ENCODE results near the gene TTC8. TPM values are rescaled to one million over a fixed set of nuclear protein-coding genes. Genes with fewer than 3 reads are reported as not detected.
A peak's percentile ranks its signal among the peaks of the same experiment; 100 is the strongest.

The TTC8 gene
- total RNA-seq, 5 donors from 2014 or later (not counting 1 experiment from before 2014, with no cell fraction given) = 0.75 to 2.7 (median 2.1) TPM

DNA sequence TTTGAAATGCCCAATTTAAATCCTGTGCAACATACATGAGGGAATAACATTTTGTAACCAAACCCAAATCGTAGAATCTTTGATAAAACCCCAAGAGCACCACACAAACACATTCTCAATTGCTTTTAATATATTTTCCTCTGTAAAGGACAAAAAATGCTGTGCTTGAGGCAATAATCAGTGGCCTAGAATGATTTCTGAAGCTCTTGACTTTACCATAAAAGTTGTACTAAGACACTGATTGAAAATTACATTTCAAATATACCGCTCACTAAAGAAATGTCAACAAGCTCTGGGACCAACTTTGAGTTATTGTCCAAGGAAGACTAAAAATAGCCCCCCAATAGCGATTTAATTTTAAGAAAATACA lies 33.2 kb upstream of the TTC8 start:
- Mint-ChIP-seq H3K9me3 (no peaks in the 10 kb centered on the region), H3K27ac (no peak overlapping the region), H3K4me3 (peak overlapping the region; percentile 81 to 89 (median 87)), H3K27me3 (peaks cover 0 to 5% of the 10 kb centered on the region in 2 donors), H3K4me1 (peaks cover 22 to 29% (median 24%) of the 10 kb centered on the region in 3 donors), H3K36me3 (no peaks in the 10 kb centered on the region)
- WGBS (ENCODE audit: insufficient coverage) = no CpG with 5 or more reads among the region's 3 CpGs
- H3K36me3 ChIP-seq (ENCODE audit: control insufficient read depth in 2 of 2, extremely low read depth in 1 of 2, insufficient read depth in 1 of 2, low read length in 1 of 2) = no peaks in the 10 kb centered on the region
- POLR2A ChIA-PET = no interaction called here
- CTCF ChIA-PET = interaction anchor here in 1 of 2 donors (1.3 kb wide), 1 partner anchor 33 kb away, joined by 4 read pairs; the partner anchor contains the start of gene TTC8
- no peak for ATAC-seq (replicated peaks in 1 of 4)
- no peaks in the 10 kb centered on the region for H3K9me3 ChIP-seq
- no peak overlapping the region for H3K4me3 ChIP-seq (ENCODE audit: control insufficient read depth in 1 of 2, extremely low read depth in 1 of 2, low read length in 1 of 2)
- no peak overlapping the region for H3K27ac ChIP-seq (ENCODE audit: low read length)
- DNase-seq = no peak
- H3K4me1 ChIP-seq (ENCODE audit: control insufficient read depth in 1 of 2, extremely low read depth in 1 of 2, insufficient read depth in 2 of 2, low read length in 2 of 2) = peaks cover 0 to 14% of the 10 kb centered on the region in 2 experiments
- H3K27me3 ChIP-seq (replicated peaks in 1 of 2; ENCODE audit: control insufficient read depth in 2 of 2, extremely low read depth in 1 of 2, insufficient read depth in 2 of 2, low read length in 1 of 2) = peaks cover 4 to 10% of the 10 kb centered on the region in 2 experiments

DNA sequence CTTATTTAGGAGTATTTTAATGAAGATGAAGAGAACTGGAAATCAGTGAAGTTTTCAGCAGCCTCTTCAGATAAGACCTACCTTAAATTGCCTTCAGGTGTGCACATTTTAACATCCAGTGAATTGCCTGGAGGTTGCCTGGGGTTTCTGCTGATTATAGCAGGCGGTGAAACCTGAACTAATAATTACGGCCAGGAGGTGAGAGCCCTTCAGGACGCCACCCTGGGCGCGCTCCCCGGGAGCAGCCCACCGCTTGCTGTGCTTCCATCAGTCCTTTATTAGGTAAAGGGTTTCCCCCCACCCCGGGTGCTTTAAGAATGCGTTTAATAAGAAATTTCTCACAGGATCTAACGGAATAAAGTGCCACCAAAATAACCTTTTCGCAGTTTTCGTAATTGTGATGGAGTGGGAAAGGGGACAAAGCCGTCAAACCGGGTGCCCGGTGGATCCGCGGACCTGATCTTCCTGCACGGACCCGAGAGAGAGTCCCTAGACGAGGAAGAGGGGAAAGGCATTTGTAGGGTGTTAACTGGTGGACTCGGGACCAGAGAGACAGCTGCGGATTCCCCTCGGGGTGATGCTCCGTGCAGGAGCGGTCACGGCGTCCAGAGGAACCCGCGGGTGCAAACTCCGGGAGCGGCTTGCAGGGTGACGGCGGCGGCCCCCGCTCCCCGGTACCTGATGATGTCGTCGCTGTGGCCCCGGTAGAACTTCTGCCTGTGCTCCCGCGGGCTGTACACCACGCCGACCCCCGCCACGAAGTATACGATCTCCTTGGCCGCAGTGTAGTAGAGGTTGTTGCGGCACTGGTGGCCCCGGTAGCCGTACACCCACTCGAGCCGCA lies 32.6 kb upstream of the TTC8 start:
- DNase-seq = peak in 10 of 35 experiments; percentile 1 to 19 (median 3)
- WGBS (ENCODE audit: insufficient coverage) = 3% methylated on average over 46 of the region's 52 CpGs

DNA sequence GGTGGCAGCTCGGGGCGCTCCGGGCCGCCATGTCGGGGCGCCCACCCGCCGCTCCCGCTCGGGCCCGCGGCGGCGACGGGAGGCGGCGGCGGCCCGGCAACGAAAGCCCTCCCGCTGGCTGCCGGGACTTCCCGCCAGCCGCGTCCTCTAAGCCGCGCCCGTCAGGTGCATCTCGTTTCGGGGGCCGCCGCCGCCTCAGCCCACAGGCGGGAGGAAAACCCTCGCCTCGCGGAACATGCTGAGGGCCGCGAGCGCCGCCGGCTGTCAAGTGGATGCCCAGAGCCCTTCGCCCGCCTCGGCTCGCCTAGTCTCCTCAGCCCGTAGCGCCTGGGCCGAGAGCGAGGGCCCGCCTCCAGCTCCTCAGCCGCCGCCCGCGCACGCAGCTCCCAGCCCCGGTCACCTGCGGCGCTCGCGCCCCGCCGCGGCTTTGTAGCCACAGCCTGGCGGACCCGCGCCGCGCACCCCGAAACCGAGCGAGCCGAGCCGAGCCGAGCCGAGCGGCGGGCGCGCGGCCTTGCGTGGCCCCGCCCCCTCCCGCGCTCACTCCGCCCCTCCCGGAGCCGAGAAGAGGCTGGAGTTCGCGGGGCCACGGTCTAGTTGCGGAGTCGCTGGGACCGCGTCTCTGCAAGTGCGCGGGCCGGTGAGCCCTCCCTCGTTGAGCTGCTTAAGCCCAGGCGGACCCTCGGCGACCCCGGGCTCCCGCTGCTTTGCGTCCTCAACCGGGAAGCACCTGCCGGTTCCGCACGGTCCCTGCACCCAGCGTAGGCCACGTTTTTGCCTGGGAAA lies 31.8 kb upstream of the TTC8 start, which contains the start of gene EML5:
Gene EML5, minus strand, starts transcription at position 481 of the 786 bp plus-strand sequence. Its CDS starts 450 bp downstream, at position 31.
- Histone ChIP-seq H3K27ac (ENCODE audit: low read length) (peak within 1 kb of the TSS; percentile 50), H3K9me3 (no peaks in the 10 kb centered on the region), H3K4me1 (ENCODE audit: control insufficient read depth in 1 of 2, extremely low read depth in 1 of 2, insufficient read depth in 2 of 2, low read length in 2 of 2) (peaks cover 0 to 14% of the 10 kb centered on the region in 2 experiments), H3K27me3 (replicated peaks in 1 of 2; ENCODE audit: control insufficient read depth in 2 of 2, extremely low read depth in 1 of 2, insufficient read depth in 2 of 2, low read length in 1 of 2) (peaks cover 7 to 10% of the 10 kb centered on the region in 2 experiments), H3K4me3 (ENCODE audit: control insufficient read depth in 1 of 2, extremely low read depth in 1 of 2, low read length in 1 of 2) (peak within 1 kb of the TSS; percentile 75 to 85), H3K36me3 (ENCODE audit: control insufficient read depth in 2 of 2, extremely low read depth in 1 of 2, insufficient read depth in 1 of 2, low read length in 1 of 2) (no peaks in the 10 kb centered on the region)
- POLR2A ChIA-PET = no interaction called here
- peak; percentile 62 to 91 (median 76) for DNase-seq
- peak; percentile 84 to 91 (median 84) for ATAC-seq (replicated peaks in 1 of 4)
- Mint-ChIP-seq H3K4me3 (peak within 1 kb of the TSS; percentile 81 to 89 (median 87)), H3K27ac (peak within 1 kb of the TSS; percentile 36 to 76), H3K9me3 (no peaks in the 10 kb centered on the region), H3K27me3 (peaks cover 0 to 3% of the 10 kb centered on the region in 2 donors), H3K4me1 (peaks cover 22 to 29% (median 24%) of the 10 kb centered on the region in 3 donors), H3K36me3 (no peaks in the 10 kb centered on the region)
- WGBS (ENCODE audit: insufficient coverage) = under 1% methylated on average over 111 of the region's 111 CpGs
- CTCF ChIA-PET = interaction anchor here (0.6 to 1.1 kb wide), 3 partner anchors 31 to 59 kb away, joined by 3 to 7 read pairs (median 4); partner anchors contain the start of gene TTC8 (in 2 of the 2)

More for the DNA sequence above, 32.6 kb upstream of the TTC8 start:
- ATAC-seq (replicated peaks in 1 of 4) = no peak
- H3K9me3 ChIP-seq = no peaks in the 10 kb centered on the region
- H3K27me3 ChIP-seq (replicated peaks in 1 of 2; ENCODE audit: control insufficient read depth in 2 of 2, extremely low read depth in 1 of 2, insufficient read depth in 2 of 2, low read length in 1 of 2) = peaks cover 4 to 10% of the 10 kb centered on the region in 2 experiments
- peaks cover 0 to 14% of the 10 kb centered on the region in 2 experiments for H3K4me1 ChIP-seq (ENCODE audit: control insufficient read depth in 1 of 2, extremely low read depth in 1 of 2, insufficient read depth in 2 of 2, low read length in 2 of 2)
- Mint-ChIP-seq H3K27ac (peak overlapping the region; percentile 36 to 72), H3K9me3 (no peaks in the 10 kb centered on the region), H3K4me3 (peak overlapping the region; percentile 81 to 89 (median 87)), H3K36me3 (no peaks in the 10 kb centered on the region), H3K27me3 (peaks cover 0 to 5% of the 10 kb centered on the region in 2 donors), H3K4me1 (peaks cover 22 to 29% (median 24%) of the 10 kb centered on the region in 3 donors)
- CTCF ChIA-PET = interaction anchor here (0.6 to 1.3 kb wide), 4 partner anchors 32 to 60 kb away, joined by 3 to 7 read pairs (median 4); partner anchors contain the start of gene TTC8 (in 2 of the 2)
- H3K4me3 ChIP-seq (ENCODE audit: control insufficient read depth in 1 of 2, extremely low read depth in 1 of 2, low read length in 1 of 2) = peak overlapping the region; percentile 70 to 85
- H3K36me3 ChIP-seq (ENCODE audit: control insufficient read depth in 2 of 2, extremely low read depth in 1 of 2, insufficient read depth in 1 of 2, low read length in 1 of 2) = no peaks in the 10 kb centered on the region
- POLR2A ChIA-PET = no interaction called here
- peak overlapping the region; percentile 47 for H3K27ac ChIP-seq (ENCODE audit: low read length)

DNA sequence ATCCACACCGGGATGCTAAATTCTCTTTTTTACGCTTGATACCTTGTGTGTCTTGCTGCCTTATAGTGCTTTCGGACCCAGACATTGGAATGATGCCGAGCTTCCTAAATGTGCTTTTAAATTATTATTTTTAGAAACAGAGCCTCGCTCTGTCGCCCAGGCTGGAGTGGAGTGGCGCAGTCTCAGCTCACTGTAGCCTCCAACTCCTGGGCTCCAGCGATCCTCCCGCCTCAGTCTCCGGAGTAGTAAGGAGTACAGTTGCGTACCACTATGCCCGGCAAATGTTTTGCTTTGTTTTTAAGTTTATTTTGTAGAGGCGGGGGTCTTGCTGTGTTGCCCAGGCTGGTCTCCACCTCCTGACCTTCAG lies 31.2 kb upstream of the TTC8 start:
- Mint-ChIP-seq H3K27me3 (peaks cover 0 to 3% of the 10 kb centered on the region in 2 donors), H3K4me1 (peaks cover 22 to 29% (median 24%) of the 10 kb centered on the region in 3 donors), H3K4me3 (peak overlapping the region; percentile 79 to 81 (median 81)), H3K9me3 (no peaks in the 10 kb centered on the region), H3K27ac (peak overlapping the region in 1 of 2 donors; percentile 76), H3K36me3 (no peaks in the 10 kb centered on the region)
- WGBS (ENCODE audit: insufficient coverage) = 52% methylated on average over 8 of the region's 13 CpGs
- DNase-seq (peak in 1 of 35 experiments; percentile 1), ATAC-seq (replicated peaks in 1 of 4) (no peak)
- Histone ChIP-seq H3K27ac (ENCODE audit: low read length) (peak overlapping the region; percentile 50), H3K4me3 (ENCODE audit: control insufficient read depth in 1 of 2, extremely low read depth in 1 of 2, low read length in 1 of 2) (peak overlapping the region; percentile 75 to 85), H3K9me3 (no peaks in the 10 kb centered on the region), H3K27me3 (replicated peaks in 1 of 2; ENCODE audit: control insufficient read depth in 2 of 2, extremely low read depth in 1 of 2, insufficient read depth in 2 of 2, low read length in 1 of 2) (peaks cover 7 to 10% of the 10 kb centered on the region in 2 experiments), H3K36me3 (ENCODE audit: control insufficient read depth in 2 of 2, extremely low read depth in 1 of 2, insufficient read depth in 1 of 2, low read length in 1 of 2) (no peaks in the 10 kb centered on the region), H3K4me1 (ENCODE audit: control insufficient read depth in 1 of 2, extremely low read depth in 1 of 2, insufficient read depth in 2 of 2, low read length in 2 of 2) (peaks cover 0 to 14% of the 10 kb centered on the region in 2 experiments)
- ChIA-PET CTCF (interaction anchor here in 1 of 2 donors (1.0 to 1.1 kb wide), 2 partner anchors 32 to 59 kb away, joined by 3 to 7 read pairs; partner anchors contain the start of gene TTC8), POLR2A (no interaction called here)

DNA sequence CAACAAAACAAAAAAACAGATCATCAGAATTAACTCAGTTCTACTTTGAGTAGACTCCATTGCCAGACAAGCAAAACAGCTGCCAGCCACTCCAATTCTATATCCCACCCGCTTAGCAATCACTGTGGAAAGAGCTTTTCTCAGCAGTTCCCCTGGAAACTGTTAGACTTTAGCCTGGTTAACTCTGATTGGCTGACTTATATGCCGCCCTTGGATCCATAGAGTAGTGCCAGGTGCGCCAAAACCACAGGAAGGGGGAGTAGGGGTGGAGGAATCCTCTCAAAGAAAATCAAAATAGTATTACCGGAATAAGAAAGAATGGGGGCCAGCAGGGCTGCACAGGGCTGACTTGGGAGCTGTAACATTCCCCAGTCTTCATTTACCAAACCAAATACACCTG lies 26.3 kb upstream of the TTC8 start:
- Histone ChIP-seq H3K27ac (ENCODE audit: low read length) (no peak overlapping the region), H3K36me3 (ENCODE audit: control insufficient read depth in 2 of 2, extremely low read depth in 1 of 2, insufficient read depth in 1 of 2, low read length in 1 of 2) (no peaks in the 10 kb centered on the region), H3K9me3 (no peaks in the 10 kb centered on the region), H3K27me3 (replicated peaks in 1 of 2; ENCODE audit: control insufficient read depth in 2 of 2, extremely low read depth in 1 of 2, insufficient read depth in 2 of 2, low read length in 1 of 2) (peaks cover 2 to 9% of the 10 kb centered on the region in 2 experiments), H3K4me3 (ENCODE audit: control insufficient read depth in 1 of 2, extremely low read depth in 1 of 2, low read length in 1 of 2) (no peak overlapping the region), H3K4me1 (ENCODE audit: control insufficient read depth in 1 of 2, extremely low read depth in 1 of 2, insufficient read depth in 2 of 2, low read length in 2 of 2) (peaks cover 0 to 4% of the 10 kb centered on the region in 2 experiments)
- 68% methylated on average over 2 of the region's 4 CpGs for WGBS (ENCODE audit: insufficient coverage)
- Mint-ChIP-seq H3K4me3 (no peak overlapping the region), H3K4me1 (peaks cover 1 to 6% (median 5%) of the 10 kb centered on the region in 3 donors), H3K27me3 (peaks cover 5 to 13% of the 10 kb centered on the region in 2 donors), H3K27ac (peak overlapping the region in 1 of 2 donors; percentile 9), H3K9me3 (no peaks in the 10 kb centered on the region), H3K36me3 (no peaks in the 10 kb centered on the region)
- ChIA-PET CTCF (no interaction called here), POLR2A (interaction anchor here in 1 of 2 donors (0.7 kb wide), 1 partner anchor 23 kb away, joined by 3 read pairs; no protein-coding TSS in a partner anchor)
- ATAC-seq (replicated peaks in 1 of 4) = no peak
- DNase-seq = no peak

DNA sequence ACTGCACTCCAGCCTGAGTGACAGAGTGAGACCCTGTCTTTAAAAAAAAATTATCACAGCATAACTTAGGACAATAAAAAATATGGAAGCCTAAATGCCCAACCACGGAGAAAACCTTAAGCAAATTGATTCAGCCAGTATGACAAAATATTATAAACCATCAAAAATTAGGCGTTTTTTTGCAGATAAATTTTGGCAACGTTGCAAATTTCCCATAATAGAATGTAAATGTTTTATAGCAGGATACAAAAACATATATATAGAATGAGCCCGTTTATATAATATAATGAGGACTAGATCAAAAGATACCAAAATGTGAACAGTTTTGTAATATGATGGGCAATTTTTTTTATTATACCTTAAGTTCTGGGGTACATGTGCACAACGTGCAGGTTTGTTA lies 24.9 kb upstream of the TTC8 start:
- Mint-ChIP-seq H3K27me3 (peaks cover 10 to 21% of the 10 kb centered on the region in 2 donors), H3K36me3 (no peaks in the 10 kb centered on the region), H3K9me3 (no peaks in the 10 kb centered on the region), H3K4me1 (no peaks in the 10 kb centered on the region), H3K4me3 (no peak overlapping the region), H3K27ac (no peak overlapping the region)
- ChIA-PET CTCF (no interaction called here), POLR2A (no interaction called here)
- no CpG with 5 or more reads among the region's 5 CpGs for WGBS (ENCODE audit: insufficient coverage)
- Histone ChIP-seq H3K27me3 (replicated peaks in 1 of 2; ENCODE audit: control insufficient read depth in 2 of 2, extremely low read depth in 1 of 2, insufficient read depth in 2 of 2, low read length in 1 of 2) (peaks cover 2 to 12% of the 10 kb centered on the region in 2 experiments), H3K4me1 (ENCODE audit: control insufficient read depth in 1 of 2, extremely low read depth in 1 of 2, insufficient read depth in 2 of 2, low read length in 2 of 2) (no peaks in the 10 kb centered on the region), H3K9me3 (no peaks in the 10 kb centered on the region), H3K4me3 (ENCODE audit: control insufficient read depth in 1 of 2, extremely low read depth in 1 of 2, low read length in 1 of 2) (no peak overlapping the region), H3K36me3 (ENCODE audit: control insufficient read depth in 2 of 2, extremely low read depth in 1 of 2, insufficient read depth in 1 of 2, low read length in 1 of 2) (no peaks in the 10 kb centered on the region), H3K27ac (ENCODE audit: low read length) (no peak overlapping the region)
- DNase-seq (no peak), ATAC-seq (replicated peaks in 1 of 4) (no peak)
